OCI-LY1 (cell line): Measurements from ENCODE around the gene UTP3.

Experiments
- EZH2 ChIP-seq: fragments of 200-600 bp; sonication (generic), shearing (Covaris generic); IDR thresholded peaks from 2 replicates; pipeline ENCODE4 v1.8.0; 2017; ENCODE audit warnings: borderline replicate concordance, mixed run types, mild to moderate bottlenecking, antibody characterized with exemption, low read length, moderate library complexity, mixed read lengths
- TF ChIP-seq, protein P1 (sequence below): fragments of 200-600 bp; sonication (generic), shearing (Covaris generic); IDR thresholded peaks from 2 replicates; pipeline ENCODE4 v1.5.1; 2017; ENCODE audit warnings: mild to moderate bottlenecking, antibody characterized with exemption, low read length, moderate library complexity, mixed read lengths

DNA sequence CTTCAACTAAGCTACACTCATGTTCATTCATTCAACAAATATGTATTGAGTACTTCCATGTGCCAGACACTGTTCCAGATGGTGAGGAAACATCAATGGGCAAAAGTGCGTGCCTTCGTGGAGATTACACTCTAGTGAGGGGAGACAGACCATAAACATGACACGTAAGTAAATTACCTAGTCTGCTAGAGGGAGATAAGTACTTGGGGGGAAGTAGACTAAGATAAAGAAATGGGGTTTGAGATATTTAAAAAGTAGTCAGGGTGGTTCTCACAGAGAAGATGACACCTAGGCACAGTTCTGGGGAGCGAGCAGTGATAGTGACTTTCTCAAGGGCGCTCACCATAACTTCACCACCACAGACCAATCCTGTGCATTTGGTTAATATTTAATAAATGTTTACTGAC lies 33.7 kb upstream of the UTP3 start:
- TF ChIP-seq, protein P1, sequence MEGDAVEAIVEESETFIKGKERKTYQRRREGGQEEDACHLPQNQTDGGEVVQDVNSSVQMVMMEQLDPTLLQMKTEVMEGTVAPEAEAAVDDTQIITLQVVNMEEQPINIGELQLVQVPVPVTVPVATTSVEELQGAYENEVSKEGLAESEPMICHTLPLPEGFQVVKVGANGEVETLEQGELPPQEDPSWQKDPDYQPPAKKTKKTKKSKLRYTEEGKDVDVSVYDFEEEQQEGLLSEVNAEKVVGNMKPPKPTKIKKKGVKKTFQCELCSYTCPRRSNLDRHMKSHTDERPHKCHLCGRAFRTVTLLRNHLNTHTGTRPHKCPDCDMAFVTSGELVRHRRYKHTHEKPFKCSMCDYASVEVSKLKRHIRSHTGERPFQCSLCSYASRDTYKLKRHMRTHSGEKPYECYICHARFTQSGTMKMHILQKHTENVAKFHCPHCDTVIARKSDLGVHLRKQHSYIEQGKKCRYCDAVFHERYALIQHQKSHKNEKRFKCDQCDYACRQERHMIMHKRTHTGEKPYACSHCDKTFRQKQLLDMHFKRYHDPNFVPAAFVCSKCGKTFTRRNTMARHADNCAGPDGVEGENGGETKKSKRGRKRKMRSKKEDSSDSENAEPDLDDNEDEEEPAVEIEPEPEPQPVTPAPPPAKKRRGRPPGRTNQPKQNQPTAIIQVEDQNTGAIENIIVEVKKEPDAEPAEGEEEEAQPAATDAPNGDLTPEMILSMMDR = no peak
- TF ChIP-seq EZH2 = no peak
